PC-9 (cell line): ENCODE data around the gene RGMB.

Source experiments
- CTCF ChIP-seq: fragments of 200-600 bp; sonication (generic); conservative IDR thresholded peaks from 2 replicates; pipeline ENCODE4 v1.6.1; 2017; ENCODE audit warnings: mixed run types, antibody characterized with exemption, mild to moderate bottlenecking, moderate library complexity
- EZH2 ChIP-seq: fragments of 200-600 bp; sonication (generic); IDR thresholded peaks from 2 replicates; pipeline ENCODE4 v1.8.0; 2017; ENCODE audit warnings: antibody characterized with exemption, low read depth

GRCh38 chr5:98779264-98779877, 5.9 kb downstream of the RGMB start:
- TF ChIP-seq CTCF (no peak), EZH2 (no peak)
